ENCODE measurements around the gene SGMS2.

SGMS2 gene

DNA sequence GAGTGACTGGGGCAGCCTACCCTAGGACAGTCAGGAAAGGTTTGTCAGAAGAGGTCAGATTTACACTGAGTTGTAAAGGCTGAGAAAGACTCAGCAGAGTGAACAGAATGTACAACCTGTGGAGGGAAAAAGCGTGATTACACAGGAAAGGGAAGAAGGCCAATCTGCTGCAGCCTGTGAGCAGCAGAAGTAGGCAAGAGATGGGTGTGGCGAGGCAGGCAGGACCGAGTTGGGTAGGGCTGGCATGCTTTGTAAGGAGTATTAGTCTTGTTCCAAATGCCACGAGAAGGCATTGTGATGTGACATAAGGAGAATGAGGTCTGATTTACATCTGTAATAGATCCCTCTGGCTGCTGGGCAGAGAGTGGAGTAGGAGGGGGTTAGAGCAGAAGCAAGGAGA, 12.6 kb downstream of the SGMS2 start:
- no peak overlapping the region for H3K9ac ChIP-seq (ENCODE audit: low read length)
- no peaks in the 10 kb centered on the region for H3K27me3 ChIP-seq (replicated peaks; ENCODE audit: insufficient read depth, low read length)
- H3K27ac ChIP-seq (ENCODE audit: low read length), result no peak overlapping the region
- DNase-seq, result no peak
- no peaks in the 10 kb centered on the region for H4K20me1 ChIP-seq (ENCODE audit: insufficient read depth, low read length)
- H3K9me2 ChIP-seq (replicated peaks; ENCODE audit: insufficient read depth, low read length), result no peaks in the 10 kb centered on the region
- no peaks in the 10 kb centered on the region for H3K36me3 ChIP-seq (replicated peaks; ENCODE audit: insufficient read depth, low read length)
- H3K79me2 ChIP-seq (ENCODE audit: low read length), result no peaks in the 10 kb centered on the region
- H3F3A ChIP-seq (ENCODE audit: insufficient read depth, low read length), result no peaks in the 10 kb centered on the region
- H3K4me1 ChIP-seq (ENCODE audit: low read length), result no peaks in the 10 kb centered on the region
- H2AFZ ChIP-seq (ENCODE audit: low read length), result no peak overlapping the region
- H3K9me3 ChIP-seq (replicated peaks; ENCODE audit: insufficient read depth, low read length), result no peaks in the 10 kb centered on the region
- H3K4me3 ChIP-seq (ENCODE audit: low read length), result no peak overlapping the region
- TF ChIP-seq, protein P1, sequence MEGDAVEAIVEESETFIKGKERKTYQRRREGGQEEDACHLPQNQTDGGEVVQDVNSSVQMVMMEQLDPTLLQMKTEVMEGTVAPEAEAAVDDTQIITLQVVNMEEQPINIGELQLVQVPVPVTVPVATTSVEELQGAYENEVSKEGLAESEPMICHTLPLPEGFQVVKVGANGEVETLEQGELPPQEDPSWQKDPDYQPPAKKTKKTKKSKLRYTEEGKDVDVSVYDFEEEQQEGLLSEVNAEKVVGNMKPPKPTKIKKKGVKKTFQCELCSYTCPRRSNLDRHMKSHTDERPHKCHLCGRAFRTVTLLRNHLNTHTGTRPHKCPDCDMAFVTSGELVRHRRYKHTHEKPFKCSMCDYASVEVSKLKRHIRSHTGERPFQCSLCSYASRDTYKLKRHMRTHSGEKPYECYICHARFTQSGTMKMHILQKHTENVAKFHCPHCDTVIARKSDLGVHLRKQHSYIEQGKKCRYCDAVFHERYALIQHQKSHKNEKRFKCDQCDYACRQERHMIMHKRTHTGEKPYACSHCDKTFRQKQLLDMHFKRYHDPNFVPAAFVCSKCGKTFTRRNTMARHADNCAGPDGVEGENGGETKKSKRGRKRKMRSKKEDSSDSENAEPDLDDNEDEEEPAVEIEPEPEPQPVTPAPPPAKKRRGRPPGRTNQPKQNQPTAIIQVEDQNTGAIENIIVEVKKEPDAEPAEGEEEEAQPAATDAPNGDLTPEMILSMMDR (IDR thresholded peaks at IDR 0.05; ENCODE audit: low read length), result no peak
- TF ChIP-seq EZH2 (optimal IDR thresholded peaks at IDR 0.05; ENCODE audit: low read depth, low read length), result no peak
- TF ChIP-seq EZH2phosphoT487 (IDR thresholded peaks at IDR 0.05; ENCODE audit: low read length), result no peak
- H3K4me2 ChIP-seq (ENCODE audit: low read depth, low read length), result no peak overlapping the region

DNA sequence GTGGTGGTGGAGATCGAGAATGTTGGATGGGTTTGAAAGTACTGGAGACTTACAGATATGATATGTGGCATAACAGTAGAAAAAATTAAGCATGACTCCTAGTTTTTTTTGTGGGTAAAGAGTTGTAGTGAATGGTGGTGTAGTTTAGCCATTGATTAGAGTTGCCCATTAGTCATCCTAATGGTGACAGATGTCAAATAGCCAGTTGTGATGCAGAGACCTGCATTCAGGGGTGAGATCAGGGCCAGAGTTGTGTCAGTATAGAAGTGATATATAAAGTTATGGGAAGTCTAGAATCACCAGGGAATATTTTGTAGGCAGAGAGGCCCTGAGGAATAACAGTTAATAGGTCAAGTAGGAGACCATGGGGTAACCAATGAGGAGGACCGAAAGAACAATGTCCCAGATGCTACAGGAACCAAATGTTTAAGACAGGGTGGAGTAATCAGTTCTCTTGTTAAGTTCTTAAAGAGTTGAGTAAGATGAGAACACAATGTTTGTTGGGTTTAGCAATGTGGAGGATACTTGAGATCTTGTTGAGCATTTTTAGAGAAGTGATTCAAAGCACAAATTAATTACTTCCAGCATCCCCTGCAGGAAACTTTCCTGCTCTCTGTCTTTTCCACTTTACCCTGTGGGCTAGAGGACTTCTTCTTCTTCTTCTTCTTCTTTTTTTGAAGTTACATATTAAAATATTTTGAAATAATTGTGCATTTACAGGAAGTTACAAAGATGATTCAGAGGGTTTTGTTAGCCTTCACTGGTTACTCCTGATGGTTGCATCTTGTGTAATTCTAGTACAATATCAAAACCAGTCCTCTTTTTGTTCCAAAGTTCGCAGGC, 13.3 kb downstream of the SGMS2 start:
- Histone ChIP-seq H3K4me2 (ENCODE audit: low read depth, low read length) (no peak overlapping the region), H3K9me3 (replicated peaks; ENCODE audit: insufficient read depth, low read length) (no peaks in the 10 kb centered on the region), H2AFZ (ENCODE audit: low read length) (no peak overlapping the region), H3F3A (ENCODE audit: insufficient read depth, low read length) (no peaks in the 10 kb centered on the region), H3K9me2 (replicated peaks; ENCODE audit: insufficient read depth, low read length) (no peaks in the 10 kb centered on the region), H3K27me3 (replicated peaks; ENCODE audit: insufficient read depth, low read length) (no peaks in the 10 kb centered on the region), H3K9ac (ENCODE audit: low read length) (no peak overlapping the region), H3K4me1 (ENCODE audit: low read length) (no peaks in the 10 kb centered on the region), H3K36me3 (replicated peaks; ENCODE audit: insufficient read depth, low read length) (no peaks in the 10 kb centered on the region), H3K79me2 (ENCODE audit: low read length) (no peaks in the 10 kb centered on the region), H3K27ac (ENCODE audit: low read length) (no peak overlapping the region), H3K4me3 (ENCODE audit: low read length) (no peak overlapping the region), H4K20me1 (ENCODE audit: insufficient read depth, low read length) (no peaks in the 10 kb centered on the region)
- TF ChIP-seq EZH2 (optimal IDR thresholded peaks at IDR 0.05; ENCODE audit: low read depth, low read length) (no peak), EZH2phosphoT487 (IDR thresholded peaks at IDR 0.05; ENCODE audit: low read length) (no peak)
- TF ChIP-seq, protein P1 (IDR thresholded peaks at IDR 0.05; ENCODE audit: low read length), result no peak
- no peak for DNase-seq

DNA sequence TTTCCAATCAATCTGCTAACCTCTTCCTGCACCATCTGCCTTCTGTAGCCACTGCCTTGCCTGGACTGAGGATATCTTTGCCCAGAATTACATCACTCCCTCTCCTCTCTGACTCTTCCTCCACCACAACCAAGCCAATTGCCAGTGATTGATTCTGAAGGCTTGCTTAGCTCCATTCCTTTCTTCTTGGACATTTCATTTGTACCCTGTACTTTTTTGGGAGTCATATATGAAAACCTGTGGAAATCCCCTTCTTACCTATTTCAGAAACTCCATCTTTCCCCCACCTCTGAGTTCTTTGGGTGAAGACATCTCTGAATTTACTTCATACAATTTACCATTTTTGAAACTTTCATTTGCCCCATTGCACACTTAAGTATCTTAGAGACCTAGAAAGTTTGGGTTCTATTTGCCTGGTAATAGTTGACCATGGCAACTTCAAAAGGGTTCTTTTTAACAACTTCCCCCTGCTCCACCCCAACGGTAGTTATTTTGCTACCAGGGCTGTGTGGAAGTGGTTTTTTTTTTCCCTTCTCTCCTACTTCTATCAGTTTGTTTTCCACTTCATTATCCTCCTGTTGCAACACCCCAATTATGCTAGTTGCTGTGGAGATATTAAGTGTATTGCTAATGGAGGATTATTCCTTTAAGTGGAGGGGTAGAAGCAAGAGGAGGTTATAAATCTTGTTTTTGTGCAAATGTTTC, 14.3 kb downstream of the SGMS2 start:
- Histone ChIP-seq H3K27me3 (replicated peaks; ENCODE audit: insufficient read depth, low read length) (no peaks in the 10 kb centered on the region), H3F3A (ENCODE audit: insufficient read depth, low read length) (no peaks in the 10 kb centered on the region), H2AFZ (ENCODE audit: low read length) (no peak overlapping the region), H3K4me3 (ENCODE audit: low read length) (no peak overlapping the region), H3K4me1 (ENCODE audit: low read length) (no peaks in the 10 kb centered on the region), H3K79me2 (ENCODE audit: low read length) (no peaks in the 10 kb centered on the region), H3K9ac (ENCODE audit: low read length) (no peak overlapping the region), H3K4me2 (ENCODE audit: low read depth, low read length) (no peak overlapping the region), H4K20me1 (ENCODE audit: insufficient read depth, low read length) (no peaks in the 10 kb centered on the region), H3K9me3 (replicated peaks; ENCODE audit: insufficient read depth, low read length) (no peaks in the 10 kb centered on the region), H3K27ac (ENCODE audit: low read length) (no peak overlapping the region), H3K9me2 (replicated peaks; ENCODE audit: insufficient read depth, low read length) (no peaks in the 10 kb centered on the region), H3K36me3 (replicated peaks; ENCODE audit: insufficient read depth, low read length) (no peaks in the 10 kb centered on the region)
- TF ChIP-seq EZH2phosphoT487 (IDR thresholded peaks at IDR 0.05; ENCODE audit: low read length), result no peak
- no peak for TF ChIP-seq EZH2 (optimal IDR thresholded peaks at IDR 0.05; ENCODE audit: low read depth, low read length)
- TF ChIP-seq, protein P1 (IDR thresholded peaks at IDR 0.05; ENCODE audit: low read length), result no peak
- no peak for DNase-seq
